ENCODE data around the gene ATF7. TPM values are rescaled to one million over a fixed set of nuclear protein-coding genes. Genes with fewer than 3 reads are reported as not detected.

The ATF7 gene
- total RNA-seq, 1 donor, result 17.4 TPM

- no peak for DNase-seq (ENCODE audit: insufficient read length, low spot score, missing footprints)
- Histone ChIP-seq H3K27me3 (ENCODE audit: insufficient read depth, low read length) (no peaks in the 10 kb centered on the region), H3K79me2 (ENCODE audit: insufficient read depth, low read length) (peaks cover 93% of the 10 kb centered on the region), H4K20me1 (ENCODE audit: insufficient read depth, low read length) (peaks cover 16% of the 10 kb centered on the region), H3K4me2 (ENCODE audit: insufficient read depth, low read length) (peak overlapping the region; percentile 79), H3K27ac (ENCODE audit: low read depth, low read length) (peak overlapping the region; percentile 26), H3K9me3 (ENCODE audit: low read depth, low read length) (no peaks in the 10 kb centered on the region), H3K4me1 (ENCODE audit: insufficient read depth, low read length) (peaks cover 22% of the 10 kb centered on the region), H3K36me3 (ENCODE audit: insufficient read depth, low read length) (no peaks in the 10 kb centered on the region), H3K4me3 (ENCODE audit: insufficient read depth, low read length) (peak overlapping the region; percentile 60), H2AFZ (ENCODE audit: low read length) (peak overlapping the region; percentile 32)
- TF ChIP-seq CTCF (IDR thresholded peaks at IDR 0.05; ENCODE audit: extremely low read depth, low read depth, low read length), result no peak
Measured at GRCh38 chr12:53618275-53618674, 7.9 kb downstream of the ATF7 start.

GRCh38 chr12:53617700-53618099 is 8.5 kb downstream of the ATF7 start:
- Histone ChIP-seq H3K4me3 (ENCODE audit: insufficient read depth, low read length) (peak overlapping the region; percentile 60), H3K36me3 (ENCODE audit: insufficient read depth, low read length) (no peaks in the 10 kb centered on the region), H3K9me3 (ENCODE audit: low read depth, low read length) (no peaks in the 10 kb centered on the region), H3K4me2 (ENCODE audit: insufficient read depth, low read length) (peak overlapping the region; percentile 79), H4K20me1 (ENCODE audit: insufficient read depth, low read length) (peaks cover 14% of the 10 kb centered on the region), H3K27ac (ENCODE audit: low read depth, low read length) (peak overlapping the region; percentile 26), H2AFZ (ENCODE audit: low read length) (no peak overlapping the region), H3K4me1 (ENCODE audit: insufficient read depth, low read length) (peaks cover 17% of the 10 kb centered on the region), H3K79me2 (ENCODE audit: insufficient read depth, low read length) (peaks cover 92% of the 10 kb centered on the region), H3K27me3 (ENCODE audit: insufficient read depth, low read length) (no peaks in the 10 kb centered on the region)
- no peak for TF ChIP-seq CTCF (IDR thresholded peaks at IDR 0.05; ENCODE audit: extremely low read depth, low read depth, low read length)
- no peak for DNase-seq (ENCODE audit: insufficient read length, low spot score, missing footprints)

GRCh38 chr12:53616950-53617349 is 9.2 kb downstream of the ATF7 start:
- TF ChIP-seq CTCF (IDR thresholded peaks at IDR 0.05; ENCODE audit: extremely low read depth, low read depth, low read length), result no peak
- no peaks in the 10 kb centered on the region for H3K36me3 ChIP-seq (ENCODE audit: insufficient read depth, low read length)
- H3K4me3 ChIP-seq (ENCODE audit: insufficient read depth, low read length), result no peak overlapping the region
- H3K79me2 ChIP-seq (ENCODE audit: insufficient read depth, low read length), result peaks cover 92% of the 10 kb centered on the region
- peaks cover 16% of the 10 kb centered on the region for H3K4me1 ChIP-seq (ENCODE audit: insufficient read depth, low read length)
- DNase-seq (ENCODE audit: insufficient read length, low spot score, missing footprints), result no peak
- H3K4me2 ChIP-seq (ENCODE audit: insufficient read depth, low read length), result no peak overlapping the region
- no peak overlapping the region for H3K27ac ChIP-seq (ENCODE audit: low read depth, low read length)
- H3K27me3 ChIP-seq (ENCODE audit: insufficient read depth, low read length), result no peaks in the 10 kb centered on the region
- H2AFZ ChIP-seq (ENCODE audit: low read length), result no peak overlapping the region
- peaks cover 12% of the 10 kb centered on the region for H4K20me1 ChIP-seq (ENCODE audit: insufficient read depth, low read length)
- no peaks in the 10 kb centered on the region for H3K9me3 ChIP-seq (ENCODE audit: low read depth, low read length)

- Histone ChIP-seq H3K4me2 (ENCODE audit: insufficient read depth, low read length) (no peak overlapping the region), H4K20me1 (ENCODE audit: insufficient read depth, low read length) (peaks cover 8% of the 10 kb centered on the region), H3K4me1 (ENCODE audit: insufficient read depth, low read length) (peaks cover 16% of the 10 kb centered on the region), H3K27ac (ENCODE audit: low read depth, low read length) (peak overlapping the region; percentile 19), H3K9me3 (ENCODE audit: low read depth, low read length) (no peaks in the 10 kb centered on the region), H3K79me2 (ENCODE audit: insufficient read depth, low read length) (peaks cover 85% of the 10 kb centered on the region), H3K4me3 (ENCODE audit: insufficient read depth, low read length) (no peak overlapping the region), H2AFZ (ENCODE audit: low read length) (no peak overlapping the region), H3K27me3 (ENCODE audit: insufficient read depth, low read length) (no peaks in the 10 kb centered on the region), H3K36me3 (ENCODE audit: insufficient read depth, low read length) (peaks cover 3% of the 10 kb centered on the region)
- no peak for TF ChIP-seq CTCF (IDR thresholded peaks at IDR 0.05; ENCODE audit: extremely low read depth, low read depth, low read length)
- no peak for DNase-seq (ENCODE audit: insufficient read length, low spot score, missing footprints)
Measured at GRCh38 chr12:53613821-53614220, 12.4 kb downstream of the ATF7 start.
